HG03039 (cell line): ENCODE measurements around the gene RIIAD1.

Experiments
- ATAC-seq: cut with Tn5 transposase; IDR thresholded peaks from one replicate; pipeline ENCODE4 v1.9.1; 2021; ENCODE audit warnings: mild to moderate bottlenecking, moderate library complexity; ENCODE audit not compliant: unreplicated experiment

The RIIAD1 gene

DNA sequence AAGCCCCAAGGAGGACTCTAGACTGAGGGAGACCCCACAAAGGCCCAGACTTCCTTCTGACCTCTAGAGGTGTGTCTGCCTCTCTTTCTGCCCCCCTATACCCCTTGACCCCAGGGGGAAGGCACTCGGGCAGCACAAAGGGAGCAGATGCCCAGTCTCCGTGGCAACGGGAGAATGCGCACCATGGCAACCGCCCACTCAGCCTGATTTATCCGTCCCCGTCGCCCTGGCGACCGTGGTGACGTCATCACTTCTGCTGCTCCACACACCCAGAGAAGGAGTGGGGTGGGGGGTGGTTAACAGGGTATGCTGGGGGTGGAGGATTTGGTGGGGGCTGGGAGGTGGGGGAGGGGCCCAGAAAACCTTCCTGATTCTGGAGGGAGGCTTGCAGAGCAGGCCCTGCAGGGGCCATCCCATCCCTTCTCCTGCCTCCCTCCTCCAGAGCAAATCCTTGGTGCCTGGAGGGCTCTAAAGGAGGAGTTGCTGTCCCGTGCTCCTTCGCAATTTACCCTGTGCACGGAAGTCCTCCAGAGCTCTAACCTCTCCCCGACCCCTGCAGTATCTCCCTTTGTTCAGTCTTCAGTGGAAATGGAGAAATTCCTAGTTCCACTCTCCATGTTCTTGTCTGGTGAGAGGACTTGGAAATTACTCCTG is 11.0 kb upstream of the RIIAD1 start:
- ATAC-seq: no peak

DNA sequence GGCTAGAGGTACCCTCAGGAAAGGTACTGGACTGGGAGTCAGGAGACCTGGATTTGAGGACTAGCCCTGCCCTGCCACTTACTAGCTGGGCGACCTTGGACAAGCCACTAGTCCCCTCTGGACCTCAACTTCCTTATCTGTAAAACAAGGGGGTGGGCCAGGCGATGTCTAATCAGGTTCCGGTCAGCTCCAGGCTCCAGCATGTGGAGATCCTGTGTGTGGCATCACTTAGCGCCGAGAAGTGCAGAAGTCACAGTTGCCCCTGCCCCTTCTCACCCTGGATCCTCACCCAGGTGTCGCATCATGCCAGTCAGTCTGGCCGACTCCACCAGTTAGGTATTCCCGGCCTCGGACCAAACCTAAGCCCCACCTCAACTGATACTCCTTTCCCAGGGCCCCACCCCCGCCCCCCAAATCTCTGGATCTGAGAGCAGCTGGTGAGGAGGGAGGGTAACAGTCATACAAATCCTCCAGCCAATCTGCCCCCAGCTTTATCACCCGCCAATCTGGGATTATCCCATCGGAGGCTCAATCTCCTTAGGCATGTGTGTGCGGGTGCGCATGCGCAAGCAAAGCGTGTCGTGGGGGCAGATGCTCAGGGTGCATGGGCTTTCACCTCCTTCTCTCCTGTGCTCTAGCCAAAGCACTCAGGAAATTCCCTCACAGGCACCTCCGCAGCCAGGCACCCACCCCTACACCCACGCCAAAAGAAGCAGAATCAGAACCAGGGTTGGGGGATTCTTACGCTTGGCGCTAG is 10.1 kb upstream of the RIIAD1 start:
- ATAC-seq: no peak

DNA sequence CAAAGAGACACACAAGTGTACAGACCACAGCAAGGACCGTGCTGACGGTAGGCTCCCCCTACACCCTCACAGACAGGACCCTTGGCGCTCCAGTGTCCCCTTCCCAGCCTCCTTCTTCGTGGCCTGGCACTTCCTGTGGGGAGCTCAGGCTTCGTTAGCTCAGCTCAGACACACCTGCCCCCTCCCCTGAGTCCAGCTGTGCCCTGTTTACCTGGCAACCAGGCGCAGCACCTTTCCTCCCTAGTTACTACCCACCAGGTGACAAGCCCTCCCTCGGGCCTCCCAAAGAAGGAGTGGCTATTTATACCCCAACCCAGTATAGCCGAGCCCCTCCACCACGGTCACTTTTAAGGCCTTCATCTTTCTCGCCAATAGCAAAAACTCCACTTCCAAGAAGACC is 9.4 kb upstream of the RIIAD1 start:
- ATAC-seq: no peak

DNA sequence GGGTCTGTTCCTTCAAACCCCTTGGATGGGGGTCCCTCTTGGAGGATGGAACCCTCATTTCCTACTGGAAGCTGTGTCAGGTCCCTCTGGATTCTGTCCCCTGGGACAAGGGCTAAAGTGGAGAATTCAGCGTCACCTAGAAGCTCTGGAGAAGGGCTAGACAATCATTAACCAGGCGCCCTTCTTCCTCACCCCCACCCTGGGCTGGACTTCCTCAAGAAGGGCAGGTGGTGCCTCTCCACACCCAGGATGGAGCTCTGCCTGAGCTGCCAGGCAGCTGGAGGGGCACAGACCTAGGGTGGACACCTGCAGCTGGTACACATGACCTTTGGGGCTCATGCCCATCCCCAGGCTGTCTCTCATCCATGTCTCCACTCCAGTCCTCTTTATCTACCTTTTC is 8.3 kb upstream of the RIIAD1 start:
- ATAC-seq: no peak

DNA sequence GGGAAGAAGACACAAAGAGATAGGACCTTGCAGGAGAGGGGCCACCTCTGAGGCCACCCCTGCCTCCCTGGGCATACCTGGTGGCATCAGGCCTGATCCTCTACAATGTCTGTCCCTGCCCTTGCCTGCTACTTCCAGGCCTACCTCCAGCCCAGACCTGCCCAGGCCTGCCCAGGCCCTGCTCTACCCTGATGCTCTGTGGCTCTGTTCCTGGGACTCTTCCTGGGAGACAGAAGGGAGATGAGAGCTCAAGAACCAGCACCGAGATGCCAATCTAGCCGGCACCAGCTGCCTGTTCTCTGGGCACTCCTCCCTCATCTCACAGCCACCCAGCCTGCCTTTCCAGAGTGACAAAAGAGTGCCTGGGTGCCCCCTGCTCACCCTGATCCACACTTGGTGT is 7.4 kb upstream of the RIIAD1 start:
- ATAC-seq: no peak

DNA sequence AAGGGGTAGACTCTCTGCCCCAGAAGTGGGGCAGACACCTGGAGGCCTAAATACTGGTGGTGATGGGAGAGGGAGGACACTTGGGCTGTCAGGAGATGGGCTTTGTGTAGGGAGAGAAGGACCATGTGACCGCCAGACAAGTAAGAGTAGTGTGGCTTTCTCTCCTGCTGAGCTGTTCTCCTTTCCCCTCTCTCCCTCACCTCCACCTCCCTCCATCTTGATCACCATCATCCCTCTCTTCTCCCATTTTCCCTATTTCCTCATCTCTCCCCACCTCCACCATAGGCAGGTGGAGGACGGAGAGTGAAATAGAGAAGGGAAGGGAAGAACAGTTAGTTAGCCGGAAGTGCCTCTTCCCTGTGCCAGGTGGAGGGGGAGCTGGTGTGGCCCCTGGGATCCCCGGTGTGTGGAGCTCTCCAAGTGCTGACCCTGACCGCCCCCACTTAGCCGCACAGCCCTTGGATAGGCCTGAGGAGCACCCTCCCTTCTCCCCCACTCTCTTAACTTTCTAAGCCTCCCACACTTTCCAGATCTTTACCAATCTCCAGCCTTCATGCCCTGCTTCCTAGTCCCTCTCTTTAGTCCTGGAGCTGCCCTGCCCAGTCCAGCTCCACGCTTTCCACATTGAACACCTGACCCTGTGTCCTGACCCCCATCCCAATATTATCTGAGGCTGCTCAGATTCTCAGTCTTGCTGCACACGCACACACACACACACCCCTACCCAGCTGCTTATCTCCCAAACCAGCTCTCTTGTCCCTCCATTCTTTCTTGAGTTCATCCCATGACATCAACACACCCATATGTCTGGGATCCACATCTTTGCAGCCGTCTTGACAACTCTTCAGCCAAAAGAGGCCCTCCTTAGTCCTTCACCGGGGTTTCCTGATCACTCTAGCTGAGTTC is 6.2 kb upstream of the RIIAD1 start:
- ATAC-seq: no peak

GRCh38 chr1:151715726-151716404 is 5.5 kb upstream of the RIIAD1 start:
- no peak for ATAC-seq

GRCh38 chr1:151716405-151716762 is 4.9 kb upstream of the RIIAD1 start:
- no peak for ATAC-seq

GRCh38 chr1:151716771-151717631 is 4.3 kb upstream of the RIIAD1 start, which contains the start of gene CELF3:
TSS of gene CELF3 (minus strand) at chr1:151716803. CDS start at chr1:151716020, 783 bp downstream.
- no peak for ATAC-seq

GRCh38 chr1:151718011-151718431 is 3.3 kb upstream of the RIIAD1 start:
- ATAC-seq: no peak

GRCh38 chr1:151718666-151719065 is 2.7 kb upstream of the RIIAD1 start:
- no peak for ATAC-seq

GRCh38 chr1:151720125-151720524 is 1.2 kb upstream of the RIIAD1 start:
- no peak for ATAC-seq

- ATAC-seq: no peak
Measured at GRCh38 chr1:151720554-151720953, 768 bp upstream of the RIIAD1 start.

DNA sequence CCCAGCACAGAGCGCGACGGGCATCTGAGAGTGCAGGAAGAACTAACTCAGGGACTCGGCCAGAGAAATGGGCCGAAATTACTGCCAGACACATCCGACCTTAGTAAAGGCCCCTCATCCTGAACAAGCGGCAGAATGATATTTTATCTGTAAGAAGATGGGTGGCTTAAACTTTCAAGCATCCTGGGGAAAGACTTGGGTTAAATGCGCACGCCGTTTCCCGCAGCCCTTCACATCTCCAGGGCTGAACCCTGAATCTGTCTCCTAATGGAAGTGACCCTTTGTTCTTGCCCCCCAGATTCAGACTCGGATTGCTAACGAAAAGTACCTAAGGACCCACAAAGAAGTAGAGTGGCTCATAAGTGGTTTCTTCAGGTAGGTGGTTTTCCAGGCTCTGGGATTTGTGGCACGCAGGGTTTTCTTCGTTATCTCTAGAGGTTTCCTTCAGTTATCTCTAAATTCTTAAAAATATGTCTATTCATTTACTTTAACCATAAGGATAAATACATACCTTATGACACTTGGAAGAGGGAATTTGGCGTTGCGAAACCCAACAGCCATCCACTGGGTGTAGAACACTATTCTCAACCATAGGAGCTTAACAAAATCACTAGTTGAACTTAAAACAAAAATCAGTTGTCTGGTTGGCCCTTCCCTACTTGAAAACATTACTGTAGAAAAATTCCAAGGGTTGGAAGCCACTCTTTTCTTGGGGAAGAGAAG is 627 bp downstream of the RIIAD1 start:
- no peak for ATAC-seq

DNA sequence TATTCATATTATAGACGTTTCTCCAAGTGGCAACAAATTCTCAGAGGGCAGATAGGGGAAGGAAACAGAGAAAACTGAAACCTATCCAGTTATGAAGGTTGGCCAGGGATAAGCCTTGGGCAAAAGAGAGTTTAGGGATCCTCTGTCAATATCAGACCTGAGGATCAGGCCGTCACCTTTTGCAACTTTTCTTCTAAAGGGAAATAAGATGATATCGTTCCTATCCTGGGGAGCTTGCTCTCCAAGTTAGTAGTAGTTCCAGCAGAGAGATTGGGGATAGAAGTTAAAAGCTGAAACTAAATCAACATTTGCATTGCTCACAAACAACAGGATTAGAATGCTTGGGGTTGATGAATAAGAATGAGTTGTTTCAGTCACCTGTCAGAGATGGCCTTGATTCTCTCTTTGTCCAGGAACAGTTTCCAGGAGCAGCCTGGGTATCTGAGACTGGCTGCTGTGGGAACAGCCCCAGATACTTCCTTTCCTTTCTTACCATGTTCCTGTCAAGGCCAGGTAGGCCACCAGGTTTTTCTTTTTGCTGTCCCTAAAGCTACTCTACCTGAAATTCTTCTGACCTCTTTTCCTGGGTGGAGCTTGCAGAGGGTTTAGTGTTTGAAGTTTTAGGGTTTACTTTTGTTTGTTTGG is 2.5 kb downstream of the RIIAD1 start:
- ATAC-seq: no peak

- no peak for ATAC-seq
Measured at GRCh38 chr1:151728151-151729054, 7.1 kb downstream of the RIIAD1 start.

- ATAC-seq: no peak
Measured at GRCh38 chr1:151729157-151729965, 8.0 kb downstream of the RIIAD1 start.
